H1 (cell line): ENCODE results near the gene AP3S1. TPM values are rescaled to one million over a fixed set of nuclear protein-coding genes. Genes with fewer than 3 reads are reported as not detected.

ENCODE experiments used
- KDM1A ChIP-seq: fragments of 200-600, 300-600 bp; sonication (generic); IDR thresholded peaks from 2 replicates; pipeline ENCODE4 v1.7.1; 2016; ENCODE audit warnings: mild to moderate bottlenecking, low read length, borderline replicate concordance
- RNF2 ChIP-seq: fragments of 200-900, 300-1000 bp; sonication (generic); IDR thresholded peaks from 2 replicates; pipeline ENCODE4 v1.7.1; 2016; ENCODE audit warnings: borderline replicate concordance, low read depth, mild to moderate bottlenecking, antibody characterized with exemption, low read length; ENCODE audit not compliant: poor library complexity, severe bottlenecking; ENCODE audit errors: missing control alignments
- polyA plus RNA-seq, 7 experiments: library from polyadenylated mRNA; depleted of rRNA in 3 of 7; stranded (reverse) in 5 of 7; unstranded in 2 of 7; fragments of >200 nt in 5 of 7; fragments of 200-250 nt in 2 of 7; gene quantifications; 1 replicate in 5 of 7; 2 replicates in 1 of 7; 4 replicates in 1 of 7; pipeline versions ENCODE4 v1.2.1 to v1.2.3, GENCODE V29; 2011 to 2013; ENCODE audit warnings: missing spikeins in 2 of 7, mixed read lengths in 2 of 7
- total RNA-seq: library from RNA; stranded (reverse); fragmentation: NEBNext Ultra II Directional; extraction: Animal tissue kit (Norgen Biotek cat#: 25700); gene quantifications from 2 replicates; pipeline ENCODE4 v1.2.1, GENCODE V29; 2021

Gene AP3S1
- total and polyA plus RNA-seq, 2 of the 8 experiments (the other 6 are each of a cell fraction or from before 2014, with no cell fraction given): 26.6 to 72.7 TPM

DNA sequence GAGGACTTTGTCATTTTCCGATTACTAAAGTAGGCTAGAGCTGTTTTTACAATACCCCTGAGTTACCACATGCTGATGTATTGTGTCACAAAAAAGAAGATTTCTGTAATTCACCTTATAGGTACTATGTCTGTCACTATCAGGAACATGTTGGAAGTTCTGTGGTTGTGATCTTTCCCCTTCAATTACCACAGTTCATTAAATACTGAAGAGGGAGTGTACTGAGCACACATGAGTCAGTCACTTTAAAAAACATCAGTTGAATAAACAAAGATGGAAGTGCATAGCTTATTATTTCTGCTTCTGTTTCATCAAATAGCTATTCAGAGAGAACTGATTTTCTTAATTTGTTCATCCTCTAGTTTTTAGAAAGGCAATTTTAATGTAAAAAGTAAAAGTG is 31.7 kb downstream of the AP3S1 start (continued):
- TF ChIP-seq KDM1A: no peak
- no peak for TF ChIP-seq RNF2
- TF ChIP-seq, all 59 proteins: peak for 0
